IMR-90 (cell line): Measurements from ENCODE around the gene ABCA12. TPM values are rescaled to one million over a fixed set of nuclear protein-coding genes. Genes with fewer than 3 reads are reported as not detected.

ENCODE experiments used
- ATAC-seq: fragments of 200-7000 bp; cut with Tn5 transposase; 2 replicates; pipeline ENCODE4 v1.9.1; 2020; ENCODE audit warnings: low read depth, mild to moderate bottlenecking, moderate library complexity
- BruUV-seq: library from RNA; stranded (reverse); fragments of 400-500 nt; replicated peaks from 2 replicates; lab custom pipeline; 2021; lab: Mats Ljungman, UMichigan
- CTCF ChIA-PET: fragments of 300-600 bp; formaldehyde crosslinking; extraction: SDS; loops from one replicate; lab custom pipeline; 2021; ENCODE audit warnings: antibody characterized with exemption; lab: Yijun Ruan, JAX
- POLR2A ChIA-PET: fragments of 300-600 bp; sonication (Branson Sonifier 250); formaldehyde crosslinking; loops from one replicate; lab custom pipeline; 2022; ENCODE audit warnings: antibody characterized with exemption; ENCODE audit not compliant: unreplicated experiment; lab: Charles Lee
- DNase-seq: peaks from one replicate; pipeline ENCODE4 v3.0.0; 2013
- H2AFZ ChIP-seq: replicated peaks from 2 replicates; pipeline ENCODE3; 2013; ENCODE audit warnings: low read length, mild to moderate bottlenecking; ENCODE audit not compliant: poor library complexity
- H2AK5ac ChIP-seq: 2 replicates; pipeline ENCODE4 v1.6.1; 2013; ENCODE audit warnings: low read depth, low read length, inconsistent platforms
- H2AK9ac ChIP-seq: replicated peaks from 2 replicates; pipeline ENCODE3; 2013; ENCODE audit warnings: mild to moderate bottlenecking, low read depth, low read length, moderate library complexity; ENCODE audit not compliant: poor library complexity
- H2BK120ac ChIP-seq: 2 replicates; pipeline ENCODE4 v1.6.1; 2013; ENCODE audit warnings: low read depth, low read length, inconsistent platforms
- H2BK15ac ChIP-seq: 3 replicates; pipeline ENCODE4 v1.6.1; 2013; ENCODE audit warnings: low read depth, low read length, inconsistent platforms
- H2BK20ac ChIP-seq: 2 replicates; pipeline ENCODE4 v1.6.1; 2013; ENCODE audit warnings: low read depth, mild to moderate bottlenecking, inconsistent platforms, low read length, moderate library complexity
- H2BK5ac ChIP-seq: 2 replicates; pipeline ENCODE4 v1.6.1; 2013; ENCODE audit warnings: mild to moderate bottlenecking, low read depth, low read length, inconsistent platforms; ENCODE audit not compliant: poor library complexity, severe bottlenecking
- H3K14ac ChIP-seq: replicated peaks from 2 replicates; pipeline ENCODE4 v1.6.1; 2013; ENCODE audit warnings: low read depth, low read length, inconsistent platforms
- H3K18ac ChIP-seq: 2 replicates; pipeline ENCODE4 v1.6.1; 2013; ENCODE audit warnings: low read depth, low read length, control low read depth
- H3K23ac ChIP-seq: 2 replicates; pipeline ENCODE4 v1.6.1; 2013; ENCODE audit warnings: low read depth, low read length, inconsistent platforms
- H3K27ac ChIP-seq: 2 replicates; pipeline ENCODE4 v1.5.1; 2013; ENCODE audit warnings: mild to moderate bottlenecking, control low read depth, low read length; ENCODE audit not compliant: insufficient read depth
- H3K27me3 ChIP-seq: 2 replicates; pipeline ENCODE4 v1.6.1; 2013; ENCODE audit warnings: low read length; ENCODE audit not compliant: control insufficient read depth, insufficient read depth
- H3K36me3 ChIP-seq: 2 replicates; pipeline ENCODE4 v1.6.1; 2013; ENCODE audit warnings: low read length, mixed read lengths; ENCODE audit not compliant: control insufficient read depth, insufficient read depth
- H3K4ac ChIP-seq: 2 replicates; pipeline ENCODE4 v1.6.1; 2013; ENCODE audit warnings: low read depth, low read length, inconsistent platforms
- H3K4me1 ChIP-seq: 2 replicates; pipeline ENCODE4 v1.6.1; 2013; ENCODE audit warnings: low read length, mixed read lengths; ENCODE audit not compliant: control insufficient read depth, insufficient read depth
- H3K4me2 ChIP-seq: 2 replicates; pipeline ENCODE4 v1.6.1; 2013; ENCODE audit warnings: low read depth, mild to moderate bottlenecking, control low read depth, low read length, moderate library complexity
- H3K4me3 ChIP-seq: 2 replicates; pipeline ENCODE4 v1.5.1; 2013; ENCODE audit warnings: low read depth, mild to moderate bottlenecking, control low read depth, low read length, moderate library complexity; ENCODE audit not compliant: insufficient read depth
- H3K56ac ChIP-seq: 2 replicates; pipeline ENCODE4 v1.6.1; 2013; ENCODE audit warnings: low read length, inconsistent platforms; ENCODE audit not compliant: insufficient read depth; ENCODE audit errors: extremely low read depth
- H3K79me1 ChIP-seq, 2 experiments: 2 replicates each; pipeline ENCODE4 v1.6.1; 2013; ENCODE audit warnings: low read length in 2 of 2, inconsistent platforms in 1 of 2, low read depth in 1 of 2
- H3K9ac ChIP-seq: 2 replicates; pipeline ENCODE4 v1.6.1; 2013; ENCODE audit warnings: low read depth, low read length, control low read depth
- H3K9me1 ChIP-seq: 2 replicates; pipeline ENCODE4 v1.6.1; 2013; ENCODE audit warnings: low read length, inconsistent platforms; ENCODE audit not compliant: insufficient read depth
- H3K9me3 ChIP-seq: 2 replicates; pipeline ENCODE4 v1.6.1; 2013; ENCODE audit warnings: low read length; ENCODE audit not compliant: control insufficient read depth, insufficient read depth
- H4K20me1 ChIP-seq: 2 replicates; pipeline ENCODE4 v1.6.1; 2013; ENCODE audit warnings: low read length, inconsistent platforms; ENCODE audit not compliant: insufficient read depth
- H4K5ac ChIP-seq: 2 replicates; pipeline ENCODE4 v1.6.1; 2013; ENCODE audit warnings: mild to moderate bottlenecking, low read depth, low read length, control low read depth
- H4K8ac ChIP-seq, 2 experiments: 2 replicates each; pipeline ENCODE4 v1.6.1; 2013; ENCODE audit warnings: low read depth in 2 of 2, low read length in 2 of 2, control low read depth in 1 of 2, inconsistent platforms in 1 of 2
- H4K91ac ChIP-seq: 2 replicates; pipeline ENCODE4 v1.6.1; 2013; ENCODE audit warnings: low read depth, low read length, inconsistent platforms; ENCODE audit not compliant: insufficient read depth
- BHLHE40 ChIP-seq: fragments of 150-350 bp; IDR thresholded peaks from 2 replicates; pipeline ENCODE4 v1.6.1; 2016; ENCODE audit warnings: mild to moderate bottlenecking, low read depth, low read length
- CEBPB ChIP-seq: IDR thresholded peaks from 2 replicates; pipeline ENCODE4 v1.6.1; 2012; ENCODE audit warnings: low read depth, low read length, improper control_type of control experiment
- CHD1 ChIP-seq: IDR thresholded peaks from 2 replicates; pipeline ENCODE4 v1.6.1; 2012; ENCODE audit warnings: low read depth, low read length, improper control_type of control experiment
- CTCF ChIP-seq: conservative IDR thresholded peaks from 2 replicates; pipeline ENCODE4 v1.5.1; 2012; ENCODE audit warnings: mild to moderate bottlenecking, low read depth, low read length, improper control_type of control experiment
- ELK1 ChIP-seq: fragments of 150-350 bp; IDR thresholded peaks from 2 replicates; pipeline ENCODE4 v1.6.1; 2016; ENCODE audit warnings: low read depth, mild to moderate bottlenecking, low read length, moderate library complexity, borderline replicate concordance
- FOS ChIP-seq: fragments of 150-350 bp; IDR thresholded peaks from 2 replicates; pipeline ENCODE4 v1.6.1; 2016; ENCODE audit warnings: low read depth, low read length
- MAFK ChIP-seq: IDR thresholded peaks from 2 replicates; pipeline ENCODE4 v1.6.1; 2012; ENCODE audit warnings: low read depth, low read length, improper control_type of control experiment
- MAZ ChIP-seq: IDR thresholded peaks from 2 replicates; pipeline ENCODE4 v1.6.1; 2012; ENCODE audit warnings: low read depth, mild to moderate bottlenecking, low read length, improper control_type of control experiment, moderate library complexity, borderline replicate concordance
- MXI1 ChIP-seq: IDR thresholded peaks from 2 replicates; pipeline ENCODE4 v1.6.1; 2012; ENCODE audit warnings: low read depth, mild to moderate bottlenecking, low read length, moderate library complexity, borderline replicate concordance
- NFE2L2 ChIP-seq: fragments of 150-350 bp; IDR thresholded peaks from 2 replicates; pipeline ENCODE4 v1.6.1; 2016; ENCODE audit warnings: low read depth, mild to moderate bottlenecking, low read length
- RAD21 ChIP-seq: IDR thresholded peaks from 2 replicates; pipeline ENCODE4 v1.6.1; 2012; ENCODE audit warnings: low read length, improper control_type of control experiment
- RCOR1 ChIP-seq: IDR thresholded peaks from 2 replicates; pipeline ENCODE4 v1.6.1; 2012; ENCODE audit warnings: mild to moderate bottlenecking, low read length, improper control_type of control experiment; ENCODE audit not compliant: insufficient replicate concordance
- SMC3 ChIP-seq: fragments of 150-350 bp; IDR thresholded peaks from 2 replicates; pipeline ENCODE4 v1.6.1; 2016; ENCODE audit warnings: low read depth, mild to moderate bottlenecking, antibody characterized with exemption, low read length, moderate library complexity
- WGBS, 2 experiments: methylation state at CpG; one replicate each; pipeline versions ENCODE4 v1.1.5 to v1.1.7; 2013; ENCODE audit warnings: missing lambda C conversion rate in 2 of 2; ENCODE audit not compliant: insufficient read length in 1 of 2; ENCODE audit errors: extremely low coverage in 2 of 2; 5-methylcytosine and 5-hydroxymethylcytosine counted together
- dilution Hi-C: fragments of 300-500 bp; cut with HindIII; formaldehyde crosslinking; loops from one replicate; pipeline ENCODE4 v1.14.3; 2018; ENCODE audit warnings: low sequenced_read_pairs; ENCODE audit not compliant: unreplicated experiment
- in situ Hi-C: fragments of 300-500 bp; cut with MboI; formaldehyde crosslinking; loops from 3 replicates; pipeline ENCODE4 v1.14.3; 2019; ENCODE audit warnings: low sequenced_read_pairs, inconsistent platforms, mixed read lengths
- intact Hi-C: fragments of 100-400 bp; cut with micrococcal nuclease; formaldehyde crosslinking; loops from 2 replicates; pipeline ENCODE4 v1.10.0; 2022
- polyA plus RNA-seq, 3 experiments: library from polyadenylated mRNA; depleted of rRNA; stranded (reverse); fragments of >200 nt; gene quantifications; 2 replicates each; pipeline ENCODE4 v1.2.3, GENCODE V29; 2012; ENCODE audit warnings: low replicate concordance in 1 of 3
- total RNA-seq: library from RNA; depleted of rRNA; stranded (reverse); fragments of >200 nt; gene quantifications from 2 replicates; pipeline ENCODE4 v1.2.3, GENCODE V29; 2012
- TF ChIP-seq, protein P1 (sequence below): fragments of 150-350 bp; IDR thresholded peaks from 2 replicates; pipeline ENCODE4 v1.6.1; 2017; ENCODE audit warnings: mild to moderate bottlenecking, antibody characterized with exemption, low read length, low read depth

The ABCA12 gene
- total and polyA plus RNA-seq, 2 of the 4 experiments (the other 2 are of a cell fraction) = under 0.01 TPM; not detected in 1

GRCh38 chr2:215019085-215019484 lies 119.3 kb downstream of the ABCA12 start:
- TF ChIP-seq FOS = no peak
- no peak for TF ChIP-seq RCOR1
- no peak for TF ChIP-seq BHLHE40
- TF ChIP-seq NFE2L2 = no peak
- TF ChIP-seq RAD21 = no peak
- no peak for TF ChIP-seq MXI1
- TF ChIP-seq MAFK = no peak
- TF ChIP-seq CEBPB = no peak
- TF ChIP-seq MAZ = no peak
- no peak for TF ChIP-seq SMC3
- no peak for TF ChIP-seq CTCF
- no peak for TF ChIP-seq ELK1
- TF ChIP-seq, protein P1, sequence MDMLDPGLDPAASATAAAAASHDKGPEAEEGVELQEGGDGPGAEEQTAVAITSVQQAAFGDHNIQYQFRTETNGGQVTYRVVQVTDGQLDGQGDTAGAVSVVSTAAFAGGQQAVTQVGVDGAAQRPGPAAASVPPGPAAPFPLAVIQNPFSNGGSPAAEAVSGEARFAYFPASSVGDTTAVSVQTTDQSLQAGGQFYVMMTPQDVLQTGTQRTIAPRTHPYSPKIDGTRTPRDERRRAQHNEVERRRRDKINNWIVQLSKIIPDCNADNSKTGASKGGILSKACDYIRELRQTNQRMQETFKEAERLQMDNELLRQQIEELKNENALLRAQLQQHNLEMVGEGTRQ = no peak
- no peak for TF ChIP-seq CHD1
- in situ Hi-C loops = no loop called here

More at GRCh38 chr2:215019085-215019484, 119.3 kb downstream of the ABCA12 start:
- Histone ChIP-seq H3K27ac (no peak overlapping the region), H3K9me3 (no peaks in the 10 kb centered on the region), H3K18ac (no peak overlapping the region), H4K91ac (no peak overlapping the region), H3K23ac (no peak overlapping the region), H2AK9ac (no peak overlapping the region), H3K4me1 (no peaks in the 10 kb centered on the region), H2AK5ac (no peak overlapping the region), H3K4ac (no peak overlapping the region), H3K27me3 (no peaks in the 10 kb centered on the region), H3K79me1 (no peaks in the 10 kb centered on the region), H2AFZ (no peak overlapping the region), H3K56ac (no peak overlapping the region), H3K9me1 (no peaks in the 10 kb centered on the region), H3K36me3 (no peaks in the 10 kb centered on the region), H3K9ac (no peak overlapping the region), H2BK120ac (no peak overlapping the region), H2BK15ac (no peak overlapping the region), H4K20me1 (no peaks in the 10 kb centered on the region), H3K4me2 (no peak overlapping the region), H2BK5ac (no peak overlapping the region), H2BK20ac (no peak overlapping the region), H3K4me3 (no peak overlapping the region), H4K5ac (no peak overlapping the region), H4K8ac (no peak overlapping the region), H3K14ac (no peak overlapping the region)
- no peak for DNase-seq
- CTCF ChIA-PET = no interaction called here
- intact Hi-C loops (no loop called here), dilution Hi-C loops (no loop called here)
- no TSS peak for BruUV-seq
- 60% methylated on average over 2 of the region's 3 CpGs; no CpG with 5 or more reads in 1 of the 2 experiments for WGBS, 2 experiments
- no peak for ATAC-seq
- POLR2A ChIA-PET = no interaction called here
